Lower leg skin (tissue), 3 donors: ENCODE measurements around the gene IGFBP6.

Source experiments
- CTCF ChIP-seq, 3 donors: fragments of 450-650 bp; IDR thresholded peaks; one replicate each; pipeline ENCODE4 v1.5.1; 2016; ENCODE audit warnings: antibody characterized with exemption in 3 of 3, mild to moderate bottlenecking in 3 of 3, moderate library complexity in 2 of 3
- POLR2A ChIP-seq, 2 donors: fragments of 450-650 bp; IDR thresholded peaks; one replicate each; pipeline ENCODE4 v1.6.1; 2016 to 2017; ENCODE audit warnings: antibody characterized with exemption in 2 of 2, mild to moderate bottlenecking in 1 of 2, moderate library complexity in 1 of 2

GRCh38 chr12:53071591-53072551, 25.6 kb upstream of the IGFBP6 start:
- no peak for TF ChIP-seq CTCF (IDR thresholded peaks at IDR 0.05)
- no peak for TF ChIP-seq POLR2A (IDR thresholded peaks at IDR 0.05)
